ENCODE results near the gene SMIM38.

Gene SMIM38

DNA sequence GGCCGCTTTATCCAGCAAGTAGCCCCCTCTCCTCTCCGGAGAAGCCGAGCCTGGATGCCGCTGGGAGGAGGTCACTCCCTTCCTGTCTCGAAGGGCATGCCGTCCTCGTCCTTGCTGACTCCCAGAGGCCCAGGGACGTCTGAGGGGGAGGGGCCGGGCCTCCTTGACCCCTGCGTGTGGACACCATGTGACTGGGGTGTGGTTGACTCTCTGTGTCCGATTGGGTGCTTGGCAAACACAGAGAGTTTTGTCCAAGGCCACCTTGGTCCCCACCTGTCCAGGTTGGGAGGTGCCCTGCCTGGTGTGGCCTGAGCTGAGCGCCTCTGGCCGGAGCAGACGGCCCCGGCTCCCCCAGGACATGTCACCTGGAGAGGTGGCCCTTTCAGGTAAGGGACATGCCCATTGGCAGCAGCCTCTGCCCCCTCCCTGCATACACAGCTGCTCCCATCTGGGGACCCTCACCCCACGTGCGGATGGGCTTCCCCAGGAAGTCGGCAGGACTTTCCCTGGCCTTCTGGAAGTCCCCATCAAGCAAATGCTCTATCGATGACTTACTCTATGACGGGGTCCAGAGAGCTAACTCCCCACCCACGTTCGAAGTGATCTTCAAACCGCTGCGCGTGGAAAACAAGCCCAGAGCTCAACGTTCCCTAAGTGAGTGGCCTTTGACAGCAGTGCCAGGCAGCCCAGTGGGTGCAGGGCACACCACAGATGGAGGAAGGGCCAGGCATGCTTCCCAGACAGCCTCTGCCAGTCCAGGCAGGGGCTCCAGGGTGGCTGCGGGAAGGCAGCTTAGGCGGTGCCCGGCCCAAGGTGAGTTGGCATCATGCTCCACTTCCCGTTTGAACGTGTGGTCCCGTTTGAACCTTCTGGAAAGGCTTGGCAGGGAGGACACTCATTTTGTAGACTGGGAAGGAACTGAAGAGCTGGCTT is at the start of gene SMIM38:
SMIM38 (plus strand) TSS at position 634 of the 933 bp plus-strand sequence. CDS start 1,912 bp downstream, outside the sequence.
- DNase-seq, result no peak

DNA sequence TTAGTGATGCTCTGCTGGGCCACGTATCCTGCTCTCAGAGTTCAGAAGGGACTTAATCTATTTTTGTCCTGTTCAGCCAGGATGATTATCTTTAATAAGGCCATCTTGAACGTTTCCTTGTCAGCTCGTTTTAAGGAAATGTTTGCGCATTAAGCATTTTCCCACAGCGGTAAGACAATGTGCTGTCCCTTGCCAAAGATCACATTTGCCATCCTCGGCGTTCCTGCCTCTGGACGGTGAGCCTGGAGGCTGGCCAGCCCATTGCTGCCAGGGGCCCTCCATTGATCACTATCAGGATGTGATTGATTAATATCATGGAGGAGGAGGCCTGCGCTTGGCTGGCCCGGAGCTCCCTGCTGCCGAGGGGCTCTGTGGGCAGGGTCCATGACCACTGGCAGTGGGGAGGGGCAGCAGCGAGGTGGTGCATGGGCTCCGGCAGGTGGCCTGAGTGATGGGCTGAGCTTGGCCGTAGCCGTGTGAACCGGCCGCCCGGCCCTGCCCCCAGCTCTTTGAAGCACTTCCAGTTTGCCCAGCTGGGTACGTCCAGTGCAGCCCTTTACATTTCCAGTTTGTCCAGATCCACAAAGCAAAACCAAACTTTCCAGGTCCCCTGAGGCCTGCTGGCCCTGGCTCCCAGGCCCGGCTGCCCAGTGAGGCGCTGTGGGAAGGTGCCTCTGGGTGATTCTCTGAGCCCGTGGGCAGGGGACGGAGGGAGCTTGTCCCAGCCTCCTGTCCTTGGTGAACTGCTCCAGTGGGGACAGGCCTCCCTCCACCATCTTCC is 49.5 kb upstream of the SMIM38 start:
- no peak for DNase-seq

DNA sequence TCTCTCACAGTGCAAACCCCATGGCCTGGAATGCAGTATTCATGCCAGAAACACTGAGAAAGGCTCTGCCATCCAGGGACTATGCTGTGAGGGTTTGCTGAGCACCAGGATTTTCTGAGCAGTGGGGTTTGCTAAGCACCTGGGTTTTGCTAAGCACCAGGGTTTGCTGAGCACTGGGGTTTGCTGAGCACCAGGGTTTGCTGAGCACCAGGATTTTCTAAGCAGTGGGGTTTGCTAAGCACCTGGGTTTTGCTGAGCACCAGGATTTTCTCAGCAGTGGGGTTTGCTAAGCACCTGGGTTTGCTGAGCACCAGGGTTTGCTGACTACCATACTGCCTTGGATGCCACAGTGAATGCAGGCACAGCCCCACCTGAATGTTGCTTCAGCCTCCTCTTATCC is 48.3 kb upstream of the SMIM38 start:
- DNase-seq, result no peak

DNA sequence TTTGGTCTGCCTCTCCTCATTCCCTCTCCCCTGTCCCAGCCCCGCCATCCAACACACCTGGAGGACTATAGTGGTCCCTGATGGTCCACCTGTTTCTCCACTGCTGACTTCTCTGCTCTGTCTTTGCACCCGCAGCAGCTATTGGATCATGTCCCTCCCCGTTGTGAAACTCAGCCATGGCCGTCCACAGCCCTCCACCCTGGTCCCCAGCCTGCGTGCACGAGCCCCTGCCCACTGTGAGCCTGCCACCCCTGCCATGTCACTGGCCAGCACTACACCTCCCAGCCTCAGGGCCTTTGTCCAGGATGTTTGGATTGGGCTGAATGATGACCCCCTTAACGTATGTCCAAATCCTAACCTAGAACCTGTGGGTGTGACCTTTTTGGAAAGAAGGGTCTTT is 47.7 kb upstream of the SMIM38 start:
- no peak for DNase-seq

DNA sequence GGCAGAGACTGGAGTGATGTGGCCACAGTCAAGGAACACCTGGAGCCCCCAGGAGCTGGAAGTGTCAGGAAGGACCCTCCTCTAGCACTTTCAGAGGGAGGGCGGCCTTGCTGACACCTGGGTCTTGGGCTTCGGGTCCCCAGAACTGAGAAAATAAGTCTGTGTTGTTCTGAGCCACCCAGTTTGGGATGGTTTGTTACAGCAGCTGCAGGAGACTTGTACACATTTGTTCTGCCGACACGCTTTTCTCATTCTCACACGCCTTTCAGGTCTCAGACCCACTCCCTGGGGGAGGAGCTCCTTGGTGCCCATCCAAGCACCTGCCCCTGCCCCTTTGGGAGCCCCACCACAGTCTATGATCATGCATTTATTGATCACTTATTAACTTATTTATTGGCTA is 47.2 kb upstream of the SMIM38 start:
- DNase-seq, result no peak

DNA sequence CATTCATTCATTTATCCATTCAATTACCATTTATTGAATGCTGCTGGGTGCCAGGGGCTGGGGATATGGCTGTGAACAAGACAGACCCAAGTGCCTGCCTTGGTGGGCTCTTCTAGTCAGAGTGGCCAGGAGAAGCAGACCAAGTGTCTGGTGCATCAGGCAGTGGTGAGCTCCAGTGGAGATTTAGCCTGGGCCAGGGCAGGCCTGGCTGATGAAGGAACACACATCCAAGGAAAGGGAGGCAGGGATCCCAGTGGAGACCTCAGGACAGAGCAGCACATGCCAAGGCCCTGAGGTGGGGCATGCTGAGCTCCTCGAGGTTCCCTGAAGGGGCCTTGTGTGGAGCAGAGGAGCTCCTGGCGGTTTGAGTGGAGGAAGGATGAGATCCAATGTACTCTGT is 46.6 kb upstream of the SMIM38 start:
- DNase-seq, result no peak

DNA sequence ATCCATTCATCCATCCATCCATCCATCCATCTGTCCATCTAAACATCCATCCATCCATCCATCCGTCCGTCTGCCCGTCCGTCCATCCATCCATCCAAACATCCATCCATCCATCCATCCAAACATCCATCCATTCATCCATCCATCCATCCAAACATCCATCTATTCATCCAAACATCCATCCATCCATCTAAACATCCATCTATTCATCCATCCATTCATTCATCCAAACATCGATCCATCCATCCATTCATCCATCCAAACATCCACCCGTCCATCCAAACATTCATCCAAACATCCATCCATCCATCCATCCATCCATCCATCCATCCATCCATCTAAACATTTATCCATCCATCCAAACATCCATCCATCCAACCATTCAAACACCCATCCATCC is 45.3 kb upstream of the SMIM38 start:
- no peak for DNase-seq

DNA sequence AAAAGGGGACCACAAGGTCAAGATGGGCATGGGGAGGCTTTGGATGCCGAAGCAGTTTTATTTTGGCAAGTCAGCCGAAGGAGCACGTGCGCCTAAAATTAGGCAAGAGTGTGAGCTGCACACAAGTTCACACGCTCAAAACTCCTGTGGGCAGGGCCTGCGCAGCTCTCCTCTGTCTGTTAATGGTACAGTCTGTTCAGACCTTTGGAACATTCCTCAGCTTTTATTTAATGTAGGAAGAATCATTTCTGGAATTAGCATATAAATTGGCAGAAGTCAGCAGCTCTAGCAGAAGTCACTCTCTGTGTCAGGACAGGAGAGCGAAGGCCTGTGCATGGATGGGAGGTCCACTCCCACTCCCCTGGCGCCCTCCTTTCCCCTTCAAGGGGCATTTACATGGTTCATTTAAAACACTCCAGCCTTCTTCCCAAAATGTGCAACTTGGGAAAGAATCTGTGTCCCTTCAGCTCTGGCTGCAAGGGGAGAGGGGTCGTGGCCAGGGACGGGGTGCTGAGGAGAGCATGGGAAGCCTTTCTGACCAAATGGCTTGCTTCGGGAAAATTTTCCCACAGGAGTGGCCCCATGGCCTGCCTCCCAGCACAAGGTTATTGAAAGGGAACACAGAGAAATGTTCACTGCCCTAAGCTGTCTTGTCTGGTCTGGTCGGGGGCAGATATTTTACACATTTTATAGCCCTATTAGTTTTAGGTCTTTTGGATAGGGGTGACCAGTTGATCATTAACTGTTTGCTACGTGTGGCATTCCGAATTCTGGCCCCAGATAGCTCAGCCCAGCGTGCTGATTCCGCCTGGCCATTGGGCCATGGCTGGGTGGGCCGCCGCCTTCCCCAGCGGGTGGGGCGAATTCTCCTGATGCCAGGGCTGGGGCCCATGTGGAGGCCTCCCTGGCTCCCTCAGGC is 43.9 kb upstream of the SMIM38 start:
- no peak for DNase-seq

DNA sequence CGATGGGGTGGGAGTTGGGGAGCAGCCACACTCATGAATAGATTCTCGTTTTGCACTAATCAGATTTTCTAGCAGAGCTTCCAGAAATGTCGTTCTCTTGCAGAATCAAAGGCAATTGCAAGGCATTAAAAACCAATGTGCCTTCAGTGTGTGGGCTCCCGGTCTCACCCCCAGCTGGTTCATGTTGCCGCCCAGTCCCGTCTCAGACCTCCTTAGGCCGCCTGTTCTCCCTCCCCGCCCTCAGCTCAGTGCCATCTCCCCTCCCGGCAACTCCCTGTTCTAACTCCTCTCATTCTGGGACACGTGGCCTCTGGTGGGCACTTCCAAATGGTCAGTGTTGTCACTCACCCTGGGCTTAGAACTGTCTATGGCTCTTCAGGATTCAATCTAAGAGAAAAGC is 42.5 kb upstream of the SMIM38 start:
- DNase-seq, result no peak

DNA sequence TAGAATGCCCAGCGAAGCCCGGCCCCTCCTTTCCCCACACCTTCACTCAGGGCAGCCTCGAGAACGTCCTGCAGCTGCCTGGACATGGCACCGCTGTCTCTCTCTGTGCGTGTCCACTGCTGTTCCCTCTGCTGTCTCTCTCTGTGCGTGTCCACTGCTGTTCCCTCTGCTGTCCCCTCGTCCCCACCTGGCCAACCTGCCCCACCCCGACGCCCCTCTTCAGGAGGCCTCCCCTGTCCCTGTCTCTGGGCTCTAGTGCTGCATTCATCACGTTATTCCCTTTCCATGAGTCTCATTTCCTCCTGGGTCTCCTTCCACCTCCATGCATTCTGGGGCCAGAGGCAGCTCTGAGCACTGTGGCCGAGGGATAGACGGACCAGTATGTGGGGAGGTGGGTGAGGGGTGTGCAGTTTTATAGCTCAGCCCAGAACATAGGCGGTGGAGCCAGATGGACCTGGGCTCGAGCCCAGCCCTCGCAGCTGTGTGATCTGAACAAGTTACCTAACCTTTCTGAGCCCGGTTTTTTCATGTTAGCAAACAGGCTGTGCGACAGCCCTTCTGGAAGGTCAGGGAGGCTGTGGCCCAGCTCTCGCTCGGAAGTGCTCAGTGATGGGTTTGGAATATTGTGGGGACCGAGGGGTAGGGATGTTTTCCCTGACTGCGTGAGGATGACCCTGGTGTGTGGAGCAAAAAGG is 41.9 kb upstream of the SMIM38 start:
- DNase-seq, result no peak

DNA sequence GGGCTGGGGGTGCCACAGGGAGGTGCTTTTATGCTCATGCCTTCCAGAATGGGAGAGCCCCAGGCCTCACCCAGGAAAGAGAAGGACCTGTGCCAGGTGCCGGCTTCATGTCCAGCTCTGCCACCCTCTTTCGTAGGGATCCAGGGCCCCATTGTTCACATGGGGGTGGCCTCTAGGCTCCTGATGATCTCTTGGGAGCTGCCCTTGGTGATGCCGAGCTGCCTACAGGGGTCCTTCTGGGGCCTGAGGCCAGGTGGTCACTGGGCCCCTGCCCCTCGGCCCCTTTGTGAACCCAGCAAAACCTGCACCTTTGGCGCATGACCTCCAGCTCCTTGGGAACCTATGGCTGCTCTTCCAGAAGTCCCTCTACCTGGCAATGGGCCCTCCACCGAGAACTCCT is 41.4 kb upstream of the SMIM38 start:
- no peak for DNase-seq

DNA sequence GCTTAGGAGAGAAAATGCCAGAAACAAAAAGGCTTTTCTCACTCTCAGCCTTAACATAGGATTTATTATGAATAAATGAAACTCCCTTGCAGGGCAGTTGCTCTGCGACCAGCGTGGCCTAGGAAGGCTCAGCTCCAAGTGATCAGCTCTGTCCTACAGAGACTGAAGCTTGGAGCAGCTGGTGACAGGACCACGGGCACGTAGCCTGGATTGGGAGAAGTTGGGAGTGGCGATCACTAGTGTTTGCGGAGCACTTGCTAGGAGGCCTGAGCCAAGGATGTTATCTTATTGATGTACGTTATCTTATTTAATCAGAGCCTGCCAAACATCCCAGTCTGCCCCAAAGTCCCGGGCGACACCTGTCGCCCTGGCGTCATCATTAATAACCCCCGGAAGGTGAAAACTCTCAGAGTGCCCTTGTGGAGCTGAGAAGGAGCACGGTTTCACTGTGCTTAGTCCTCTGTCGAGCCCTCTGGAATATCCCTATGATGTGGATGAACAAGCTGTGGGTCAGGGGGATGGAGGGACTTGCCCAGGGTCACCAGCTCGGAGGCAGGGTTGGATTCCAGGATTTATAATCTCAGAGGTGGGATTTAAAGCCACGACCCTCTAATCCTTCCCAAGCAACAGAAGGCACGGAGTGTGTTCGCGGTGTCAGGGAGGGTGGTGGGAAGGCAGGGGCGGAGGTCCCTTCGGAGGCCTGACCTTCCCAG is 40.8 kb upstream of the SMIM38 start:
- DNase-seq, result no peak

DNA sequence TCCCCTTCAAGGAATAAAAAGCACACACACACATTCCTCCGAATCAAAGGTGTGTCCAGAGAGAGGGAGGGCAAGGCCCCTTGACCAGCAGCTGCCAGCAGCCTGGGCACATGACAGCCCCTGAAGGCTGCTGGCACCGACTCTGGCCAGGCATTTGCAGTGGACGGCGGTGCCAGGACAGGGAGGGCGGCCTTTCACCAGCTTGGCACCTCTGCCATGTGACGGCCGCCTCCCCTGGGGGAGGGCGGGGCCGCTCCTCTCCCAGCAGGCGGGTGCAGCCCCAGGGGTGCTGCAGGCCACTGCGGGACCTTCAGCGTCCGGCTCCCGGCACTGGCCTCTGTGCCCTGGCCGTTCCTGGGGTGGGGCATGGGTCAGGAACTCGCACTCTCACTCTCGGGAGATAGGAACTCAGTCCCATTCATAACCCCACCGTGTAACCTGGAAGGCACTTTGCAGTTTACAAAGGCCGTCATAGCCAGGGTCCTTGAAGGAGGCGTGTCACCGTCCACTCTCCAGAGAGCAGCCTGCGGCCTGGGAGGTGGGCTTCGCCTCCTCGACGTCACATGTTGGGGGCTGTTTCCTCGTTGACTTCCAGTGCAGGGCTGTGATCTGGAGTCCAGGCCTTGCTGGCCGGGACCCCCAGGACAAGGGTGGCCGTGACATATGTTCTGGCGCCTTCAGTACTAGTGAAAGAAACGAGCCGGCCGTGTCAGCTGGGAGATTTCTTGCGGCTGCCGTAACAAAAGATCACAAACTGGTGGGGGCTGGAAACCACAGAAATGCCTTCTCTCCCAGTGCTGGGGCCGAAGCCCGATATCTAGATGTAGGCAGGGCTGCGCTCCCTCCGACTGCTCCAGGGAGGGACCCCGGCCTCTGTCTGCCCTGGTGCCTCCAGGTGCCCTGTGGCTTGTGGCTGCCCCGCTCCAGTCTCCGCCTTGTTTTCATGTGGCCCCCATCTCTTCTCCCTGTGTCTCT is 39.9 kb upstream of the SMIM38 start:
- no peak for DNase-seq

DNA sequence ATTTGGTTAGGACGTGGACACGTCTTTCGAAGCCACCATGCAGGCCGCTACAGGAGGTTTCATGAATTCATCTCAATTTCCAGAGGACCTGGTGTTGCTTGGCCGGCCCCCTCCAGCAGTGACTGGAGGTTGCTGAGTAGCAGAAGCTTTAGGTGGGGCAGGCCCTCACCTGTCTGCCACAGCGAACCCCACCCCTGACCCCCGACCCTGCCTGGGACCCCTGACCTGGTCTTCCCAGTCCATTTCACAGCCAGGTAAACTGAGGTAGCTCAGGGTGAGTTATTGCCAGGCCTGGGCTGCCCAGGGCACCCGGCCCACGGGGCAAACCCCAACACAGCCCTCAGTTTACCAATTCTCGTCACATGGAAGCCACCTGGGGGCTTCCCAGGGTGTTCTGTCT is 39.1 kb upstream of the SMIM38 start:
- no peak for DNase-seq

DNA sequence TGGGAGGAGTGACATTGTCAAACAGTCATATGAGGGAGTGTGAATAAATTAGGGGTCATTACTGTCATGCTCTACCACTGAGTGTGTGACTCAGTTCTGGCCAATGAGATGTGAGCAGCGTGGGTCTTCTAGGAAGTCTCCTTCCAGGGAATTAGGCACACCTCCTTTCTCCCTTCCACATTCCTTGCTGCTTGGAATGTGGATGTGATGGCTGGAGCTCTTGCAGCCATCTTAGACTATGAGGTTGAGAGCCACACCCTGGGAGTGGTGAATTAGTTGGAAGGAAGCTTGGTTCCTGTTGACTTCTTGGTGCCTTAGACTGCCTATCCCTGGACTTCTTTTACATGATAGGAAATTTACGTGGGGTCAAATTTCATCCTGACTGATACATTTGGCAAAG is 36.5 kb upstream of the SMIM38 start:
- no peak for DNase-seq

DNA sequence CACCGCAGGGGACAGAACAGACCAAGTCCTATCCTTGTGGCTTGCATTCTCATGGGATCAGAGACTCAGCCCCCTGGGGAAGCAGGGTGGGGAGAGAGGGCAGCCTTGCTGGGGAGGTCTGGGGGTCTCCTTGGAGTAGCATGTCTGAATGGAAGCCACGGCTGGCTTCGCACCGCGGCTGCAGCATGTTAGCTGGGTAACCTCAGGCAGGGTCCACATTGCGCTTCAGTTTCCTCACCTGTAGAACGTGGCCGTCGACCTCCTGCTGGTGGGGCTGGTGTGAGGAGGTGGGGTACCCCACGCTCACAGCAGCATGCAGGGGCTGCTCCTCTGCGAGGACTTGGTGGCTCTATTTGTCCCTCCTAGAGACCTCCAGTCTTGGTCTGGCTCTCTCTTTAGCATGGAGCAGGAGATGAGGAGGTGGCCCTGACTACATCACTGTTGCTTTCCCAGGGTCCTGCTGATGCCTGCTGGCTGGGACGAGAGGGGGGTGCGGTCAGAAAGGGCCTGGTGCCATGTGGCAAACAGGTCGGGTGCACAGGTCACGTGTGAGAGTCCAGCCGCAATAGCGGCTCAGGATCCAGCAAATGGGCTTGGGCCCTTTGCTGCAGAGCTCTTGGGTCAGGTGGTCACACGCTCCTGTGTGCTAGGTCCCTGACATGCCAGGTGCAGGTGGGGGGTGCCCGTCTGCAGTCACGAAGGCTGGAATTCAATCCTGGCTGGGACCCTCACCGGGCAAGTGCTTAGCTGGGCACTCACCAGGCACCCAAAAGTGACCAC is 35.4 kb upstream of the SMIM38 start:
- DNase-seq, result no peak

DNA sequence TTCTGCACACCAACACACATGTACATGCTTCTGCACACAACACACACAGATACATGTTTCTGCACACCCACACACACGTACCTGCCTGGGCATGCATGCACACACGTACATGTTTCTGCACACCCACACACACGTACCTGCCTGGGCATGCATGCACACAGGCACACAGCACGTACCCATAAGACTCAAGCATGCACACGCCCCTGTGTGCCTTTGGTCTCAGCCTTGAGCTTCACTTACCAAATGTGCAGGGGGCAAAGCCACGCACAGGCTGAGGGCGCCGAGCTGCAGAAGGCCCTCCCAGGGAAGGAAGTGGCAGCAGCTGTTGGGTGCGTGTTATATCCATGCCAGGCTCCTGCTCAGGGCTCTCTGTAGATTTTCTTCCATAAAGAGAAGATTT is 34.7 kb upstream of the SMIM38 start:
- no peak for DNase-seq

DNA sequence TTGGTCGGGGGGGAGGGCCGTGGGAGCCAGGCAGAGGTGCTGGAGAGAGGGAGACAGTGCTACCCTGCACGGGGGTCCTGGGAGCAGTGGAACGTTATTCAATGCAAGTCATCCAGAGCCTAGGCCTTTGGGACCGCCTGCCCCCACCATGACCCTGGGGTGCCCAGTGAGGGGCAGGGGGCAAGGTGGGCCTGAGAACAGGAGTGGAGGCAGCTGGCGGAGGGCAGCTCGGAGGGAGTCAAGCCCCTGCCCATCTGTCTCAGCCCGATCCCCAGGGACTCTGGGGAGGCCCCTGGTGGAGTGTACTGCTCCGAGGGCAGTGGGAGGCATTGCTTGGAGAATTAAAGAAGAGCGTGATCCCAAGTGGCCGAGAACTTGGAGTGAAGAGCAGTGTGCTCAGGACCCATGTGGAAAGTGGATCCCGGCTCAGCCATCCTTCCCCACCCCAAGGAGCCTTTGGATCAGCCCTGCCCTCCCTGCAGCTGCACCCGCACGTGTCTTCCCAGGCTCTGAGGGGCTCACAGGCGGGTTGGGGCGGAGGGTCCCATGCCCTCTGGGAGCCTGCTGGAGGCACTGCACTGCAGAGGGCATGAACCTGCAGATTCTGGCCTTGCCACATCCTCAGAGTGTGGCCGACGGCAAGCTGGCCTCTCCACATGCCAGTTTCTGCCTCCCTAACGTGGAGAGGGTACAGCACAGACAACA is 34.0 kb upstream of the SMIM38 start:
- no peak for DNase-seq

DNA sequence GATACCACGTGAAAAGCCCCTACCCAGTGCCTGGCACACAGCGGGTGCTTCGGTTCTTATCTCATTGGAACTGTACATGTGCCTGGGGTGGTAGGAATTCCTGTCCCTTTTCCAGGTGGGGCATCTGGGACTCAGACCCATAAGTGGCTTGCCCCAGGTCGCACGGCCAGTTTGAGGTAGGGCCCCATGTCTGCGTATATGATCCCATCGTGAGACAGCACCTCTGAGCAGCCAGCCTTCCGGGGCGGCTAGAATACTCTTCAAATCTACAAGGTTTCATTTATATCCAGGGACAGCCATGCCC is 33.5 kb upstream of the SMIM38 start:
- no peak for DNase-seq
